Measurements from ENCODE around the gene DCLRE1B.

DNA sequence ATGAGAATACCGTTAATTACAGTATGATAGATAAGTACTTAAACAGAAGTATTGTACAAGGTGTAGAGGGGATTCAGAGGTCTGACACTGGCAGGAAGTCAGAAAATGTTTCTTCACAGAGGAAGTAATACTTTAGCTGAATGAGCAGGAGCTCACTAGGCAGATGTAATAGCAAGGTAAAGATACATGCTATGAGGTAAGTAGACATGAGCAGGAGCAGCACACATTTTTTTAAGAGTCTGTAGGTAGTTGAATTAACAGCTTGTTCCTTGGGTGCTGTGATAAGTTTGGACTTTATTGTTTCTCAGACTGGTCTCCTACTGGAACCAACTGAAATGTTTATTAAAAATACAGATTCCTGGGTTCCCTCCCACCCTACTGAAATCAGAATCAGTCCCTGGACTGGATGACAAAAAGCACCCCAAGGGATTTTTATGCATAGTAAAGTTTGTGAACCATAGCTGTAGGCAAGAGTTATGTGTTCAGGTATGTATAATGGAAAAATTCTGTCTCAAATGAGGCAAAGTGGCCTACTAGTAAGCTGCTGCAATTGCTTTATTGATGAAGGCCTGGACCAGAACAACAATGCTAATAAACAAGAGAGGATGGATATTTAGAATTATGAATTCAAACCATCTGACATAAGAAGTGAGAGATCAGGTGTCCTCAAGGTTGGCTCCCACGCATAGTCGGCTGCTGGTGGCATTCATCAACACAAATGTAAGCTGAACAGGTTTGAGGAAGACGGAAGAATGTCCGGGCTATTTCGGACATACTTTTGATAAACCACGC, 1.4 kb upstream of the DCLRE1B start:
- TF ChIP-seq, protein P1, sequence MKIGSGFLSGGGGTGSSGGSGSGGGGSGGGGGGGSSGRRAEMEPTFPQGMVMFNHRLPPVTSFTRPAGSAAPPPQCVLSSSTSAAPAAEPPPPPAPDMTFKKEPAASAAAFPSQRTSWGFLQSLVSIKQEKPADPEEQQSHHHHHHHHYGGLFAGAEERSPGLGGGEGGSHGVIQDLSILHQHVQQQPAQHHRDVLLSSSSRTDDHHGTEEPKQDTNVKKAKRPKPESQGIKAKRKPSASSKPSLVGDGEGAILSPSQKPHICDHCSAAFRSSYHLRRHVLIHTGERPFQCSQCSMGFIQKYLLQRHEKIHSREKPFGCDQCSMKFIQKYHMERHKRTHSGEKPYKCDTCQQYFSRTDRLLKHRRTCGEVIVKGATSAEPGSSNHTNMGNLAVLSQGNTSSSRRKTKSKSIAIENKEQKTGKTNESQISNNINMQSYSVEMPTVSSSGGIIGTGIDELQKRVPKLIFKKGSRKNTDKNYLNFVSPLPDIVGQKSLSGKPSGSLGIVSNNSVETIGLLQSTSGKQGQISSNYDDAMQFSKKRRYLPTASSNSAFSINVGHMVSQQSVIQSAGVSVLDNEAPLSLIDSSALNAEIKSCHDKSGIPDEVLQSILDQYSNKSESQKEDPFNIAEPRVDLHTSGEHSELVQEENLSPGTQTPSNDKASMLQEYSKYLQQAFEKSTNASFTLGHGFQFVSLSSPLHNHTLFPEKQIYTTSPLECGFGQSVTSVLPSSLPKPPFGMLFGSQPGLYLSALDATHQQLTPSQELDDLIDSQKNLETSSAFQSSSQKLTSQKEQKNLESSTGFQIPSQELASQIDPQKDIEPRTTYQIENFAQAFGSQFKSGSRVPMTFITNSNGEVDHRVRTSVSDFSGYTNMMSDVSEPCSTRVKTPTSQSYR (CRISPR knock-in tag; IDR thresholded peaks at IDR 0.05) = no peak
- TF ChIP-seq, protein P2, sequence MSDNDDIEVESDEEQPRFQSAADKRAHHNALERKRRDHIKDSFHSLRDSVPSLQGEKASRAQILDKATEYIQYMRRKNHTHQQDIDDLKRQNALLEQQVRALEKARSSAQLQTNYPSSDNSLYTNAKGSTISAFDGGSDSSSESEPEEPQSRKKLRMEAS (CRISPR knock-in tag; IDR thresholded peaks at IDR 0.05) = no peak
- TF ChIP-seq, protein P3, sequence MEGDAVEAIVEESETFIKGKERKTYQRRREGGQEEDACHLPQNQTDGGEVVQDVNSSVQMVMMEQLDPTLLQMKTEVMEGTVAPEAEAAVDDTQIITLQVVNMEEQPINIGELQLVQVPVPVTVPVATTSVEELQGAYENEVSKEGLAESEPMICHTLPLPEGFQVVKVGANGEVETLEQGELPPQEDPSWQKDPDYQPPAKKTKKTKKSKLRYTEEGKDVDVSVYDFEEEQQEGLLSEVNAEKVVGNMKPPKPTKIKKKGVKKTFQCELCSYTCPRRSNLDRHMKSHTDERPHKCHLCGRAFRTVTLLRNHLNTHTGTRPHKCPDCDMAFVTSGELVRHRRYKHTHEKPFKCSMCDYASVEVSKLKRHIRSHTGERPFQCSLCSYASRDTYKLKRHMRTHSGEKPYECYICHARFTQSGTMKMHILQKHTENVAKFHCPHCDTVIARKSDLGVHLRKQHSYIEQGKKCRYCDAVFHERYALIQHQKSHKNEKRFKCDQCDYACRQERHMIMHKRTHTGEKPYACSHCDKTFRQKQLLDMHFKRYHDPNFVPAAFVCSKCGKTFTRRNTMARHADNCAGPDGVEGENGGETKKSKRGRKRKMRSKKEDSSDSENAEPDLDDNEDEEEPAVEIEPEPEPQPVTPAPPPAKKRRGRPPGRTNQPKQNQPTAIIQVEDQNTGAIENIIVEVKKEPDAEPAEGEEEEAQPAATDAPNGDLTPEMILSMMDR (IDR thresholded peaks at IDR 0.05) = no peak
- no peak for TF ChIP-seq FOXJ3 (CRISPR knock-in tag; IDR thresholded peaks at IDR 0.05; ENCODE audit: borderline replicate concordance)
- TF ChIP-seq, protein P4, sequence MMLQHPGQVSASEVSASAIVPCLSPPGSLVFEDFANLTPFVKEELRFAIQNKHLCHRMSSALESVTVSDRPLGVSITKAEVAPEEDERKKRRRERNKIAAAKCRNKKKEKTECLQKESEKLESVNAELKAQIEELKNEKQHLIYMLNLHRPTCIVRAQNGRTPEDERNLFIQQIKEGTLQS (CRISPR knock-in tag; conservative IDR thresholded peaks at IDR 0.05) = no peak
- TF ChIP-seq TP53 (CRISPR knock-in tag; IDR thresholded peaks at IDR 0.05) = no peak
- TF ChIP-seq, protein P5, sequence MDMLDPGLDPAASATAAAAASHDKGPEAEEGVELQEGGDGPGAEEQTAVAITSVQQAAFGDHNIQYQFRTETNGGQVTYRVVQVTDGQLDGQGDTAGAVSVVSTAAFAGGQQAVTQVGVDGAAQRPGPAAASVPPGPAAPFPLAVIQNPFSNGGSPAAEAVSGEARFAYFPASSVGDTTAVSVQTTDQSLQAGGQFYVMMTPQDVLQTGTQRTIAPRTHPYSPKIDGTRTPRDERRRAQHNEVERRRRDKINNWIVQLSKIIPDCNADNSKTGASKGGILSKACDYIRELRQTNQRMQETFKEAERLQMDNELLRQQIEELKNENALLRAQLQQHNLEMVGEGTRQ (CRISPR knock-in tag; IDR thresholded peaks at IDR 0.05) = no peak
- no peak for TF ChIP-seq CREB1 (CRISPR knock-in tag; IDR thresholded peaks at IDR 0.05)
- TF ChIP-seq, protein P6, sequence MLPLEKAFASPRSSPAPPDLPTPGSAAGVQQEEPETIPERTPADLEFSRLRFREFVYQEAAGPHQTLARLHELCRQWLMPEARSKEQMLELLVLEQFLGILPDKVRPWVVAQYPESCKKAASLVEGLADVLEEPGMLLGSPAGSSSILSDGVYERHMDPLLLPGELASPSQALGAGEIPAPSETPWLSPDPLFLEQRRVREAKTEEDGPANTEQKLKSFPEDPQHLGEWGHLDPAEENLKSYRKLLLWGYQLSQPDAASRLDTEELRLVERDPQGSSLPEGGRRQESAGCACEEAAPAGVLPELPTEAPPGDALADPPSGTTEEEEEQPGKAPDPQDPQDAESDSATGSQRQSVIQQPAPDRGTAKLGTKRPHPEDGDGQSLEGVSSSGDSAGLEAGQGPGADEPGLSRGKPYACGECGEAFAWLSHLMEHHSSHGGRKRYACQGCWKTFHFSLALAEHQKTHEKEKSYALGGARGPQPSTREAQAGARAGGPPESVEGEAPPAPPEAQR (CRISPR knock-in tag; IDR thresholded peaks at IDR 0.05) = no peak
- no peak for TF ChIP-seq ETV6 (CRISPR knock-in tag; IDR thresholded peaks at IDR 0.05)
- no peak for TF ChIP-seq NFYB (CRISPR knock-in tag; conservative IDR thresholded peaks at IDR 0.05; ENCODE audit: low read depth)
- TF ChIP-seq TEAD4 (CRISPR knock-in tag; IDR thresholded peaks at IDR 0.05) = no peak
